ENCODE measurements around the gene GCSAML. TPM values are rescaled to one million over a fixed set of nuclear protein-coding genes. Genes with fewer than 3 reads are reported as not detected.

The GCSAML gene
- total and polyA plus RNA-seq, 2 experiments from 2014 or later = not detected

- TF ChIP-seq CREB1 (CRISPR knock-in tag; IDR thresholded peaks at IDR 0.05; ENCODE audit: low read depth) = no peak
- no peak for TF ChIP-seq EZH2phosphoT487 (IDR thresholded peaks at IDR 0.05; ENCODE audit: unreplicated experiment)
- no peak for TF ChIP-seq NANOG (IDR thresholded peaks at IDR 0.05; ENCODE audit: borderline replicate concordance)
- TF ChIP-seq JUNB (IDR thresholded peaks at IDR 0.05; ENCODE audit: unreplicated experiment) = no peak
- no peak for TF ChIP-seq ZNF331 (CRISPR knock-in tag; IDR thresholded peaks at IDR 0.05; ENCODE audit: low read depth)
- no peak for TF ChIP-seq ZNF462 (CRISPR knock-in tag; IDR thresholded peaks at IDR 0.05)
- no peak for TF ChIP-seq ZNF114 (CRISPR knock-in tag; IDR thresholded peaks at IDR 0.05)
Measured at GRCh38 chr1:247540581-247540980, 8.4 kb upstream of the GCSAML start (continued).

GRCh38 chr1:247542811-247543210, 6.1 kb upstream of the GCSAML start:
- Histone ChIP-seq H3K27ac (ENCODE audit: low read depth) (no peak overlapping the region), H3K4me3 (no peak overlapping the region), H3K79me2 (replicated peaks; ENCODE audit: insufficient read depth) (no peaks in the 10 kb centered on the region), H3K9me2 (ENCODE audit: insufficient read depth) (no peaks in the 10 kb centered on the region), H2AFZ (no peak overlapping the region), H3K4me2 (no peak overlapping the region), H4K20me1 (replicated peaks; ENCODE audit: insufficient read depth) (no peaks in the 10 kb centered on the region), H3K36me3 (ENCODE audit: insufficient read depth) (no peaks in the 10 kb centered on the region), H3F3A (replicated peaks; ENCODE audit: low read depth) (no peaks in the 10 kb centered on the region), H3K27me3 (ENCODE audit: insufficient read depth) (no peaks in the 10 kb centered on the region), H3K4me1 (ENCODE audit: insufficient read depth) (0 out of 2 replicates have a peak, but pooled peaks cover 3% of the 10 kb centered on the region)
- Mint-ChIP-seq H3K9me3 (no peaks in the 10 kb centered on the region; the same call in 2 of the 3 replicates), H3K27ac (no peak overlapping the region), H3K4me1 (peaks cover 2% of the 10 kb centered on the region), H3K4me3 (no peak overlapping the region), H3K36me3 (ENCODE audit: low read depth) (no peaks in the 10 kb centered on the region), H3K27me3 (ENCODE audit: insufficient read depth, low read depth, poor library complexity) (peaks cover 2% of the 10 kb centered on the region)
- DNase-seq (ENCODE audit: low spot score) (no peak), ATAC-seq (no peak)
- TF ChIP-seq CTCF (conservative IDR thresholded peaks at IDR 0.05; ENCODE audit: low read depth in 2 of 2) (no peak), REST (IDR thresholded peaks at IDR 0.05; ENCODE audit: unreplicated experiment) (no peak), JUNB (IDR thresholded peaks at IDR 0.05; ENCODE audit: unreplicated experiment) (no peak), STAT1 (IDR thresholded peaks at IDR 0.05; ENCODE audit: unreplicated experiment) (no peak), NANOG (IDR thresholded peaks at IDR 0.05; ENCODE audit: borderline replicate concordance) (no peak), CREB1 (CRISPR knock-in tag; IDR thresholded peaks at IDR 0.05; ENCODE audit: low read depth) (no peak), ETS1 (IDR thresholded peaks at IDR 0.05) (no peak), EZH2phosphoT487 (IDR thresholded peaks at IDR 0.05; ENCODE audit: unreplicated experiment) (no peak), ZNF114 (CRISPR knock-in tag; IDR thresholded peaks at IDR 0.05) (no peak)
